ENCODE measurements around the gene ANTXR1. TPM values are rescaled to one million over a fixed set of nuclear protein-coding genes. Genes with fewer than 3 reads are reported as not detected.

Gene ANTXR1
- total and polyA plus RNA-seq, 4 donors, result 45.7 to 65.0 (median 47.7) TPM

- no peak for DNase-seq (ENCODE audit: low read depth in 4 of 6, low spot score in 6 of 6)
- H3K27me3 ChIP-seq (ENCODE audit: control insufficient read depth, insufficient read depth, low read length), result no peaks in the 10 kb centered on the region
- H3K4me1 ChIP-seq (ENCODE audit: control insufficient read depth, insufficient read depth, low read length), result no peaks in the 10 kb centered on the region
- H3K27ac ChIP-seq (ENCODE audit: low read depth, low read length), result no peak overlapping the region
- WGBS (ENCODE audit: insufficient coverage), result 94% methylated on average over 7 of the region's 7 CpGs
- no peaks in the 10 kb centered on the region for H3K9me3 ChIP-seq (ENCODE audit: control insufficient read depth, insufficient read depth, low read length)
- peaks cover 18% of the 10 kb centered on the region for H3K36me3 ChIP-seq (ENCODE audit: control insufficient read depth, insufficient read depth, low read length)
- no peak overlapping the region for H3K4me3 ChIP-seq (ENCODE audit: low read depth, low read length)
These were observed 188.3 kb downstream of the ANTXR1 start for GRCh38 chr2:69201259-69201658.

GRCh38 chr2:69202327-69202726, 189.3 kb downstream of the ANTXR1 start:
- H3K36me3 ChIP-seq (ENCODE audit: control insufficient read depth, insufficient read depth, low read length), result peaks cover 15% of the 10 kb centered on the region
- peak overlapping the region; percentile 25 for H3K27ac ChIP-seq (ENCODE audit: low read depth, low read length)
- H3K4me3 ChIP-seq (ENCODE audit: low read depth, low read length), result no peak overlapping the region
- 94% methylated on average over 3 of the region's 3 CpGs for WGBS (ENCODE audit: insufficient coverage)
- H3K27me3 ChIP-seq (ENCODE audit: control insufficient read depth, insufficient read depth, low read length), result no peaks in the 10 kb centered on the region
- no peaks in the 10 kb centered on the region for H3K4me1 ChIP-seq (ENCODE audit: control insufficient read depth, insufficient read depth, low read length)
- H3K9me3 ChIP-seq (ENCODE audit: control insufficient read depth, insufficient read depth, low read length), result no peaks in the 10 kb centered on the region
- no peak for DNase-seq (ENCODE audit: low read depth in 4 of 6, low spot score in 6 of 6)

- Histone ChIP-seq H3K9me3 (ENCODE audit: control insufficient read depth, insufficient read depth, low read length) (no peaks in the 10 kb centered on the region), H3K36me3 (ENCODE audit: control insufficient read depth, insufficient read depth, low read length) (peaks cover 15% of the 10 kb centered on the region), H3K4me1 (ENCODE audit: control insufficient read depth, insufficient read depth, low read length) (no peaks in the 10 kb centered on the region), H3K27me3 (ENCODE audit: control insufficient read depth, insufficient read depth, low read length) (no peaks in the 10 kb centered on the region), H3K27ac (ENCODE audit: low read depth, low read length) (peak overlapping the region; percentile 10), H3K4me3 (ENCODE audit: low read depth, low read length) (no peak overlapping the region)
- WGBS (ENCODE audit: insufficient coverage), result 88% methylated on average over 1 of the region's 4 CpGs
- DNase-seq (ENCODE audit: low read depth in 4 of 6, low spot score in 6 of 6), result no peak
These were observed 190.4 kb downstream of the ANTXR1 start for GRCh38 chr2:69203166-69203985.

GRCh38 chr2:69204654-69205053, 191.7 kb downstream of the ANTXR1 start:
- Histone ChIP-seq H3K4me3 (ENCODE audit: low read depth, low read length) (no peak overlapping the region), H3K27ac (ENCODE audit: low read depth, low read length) (no peak overlapping the region), H3K4me1 (ENCODE audit: control insufficient read depth, insufficient read depth, low read length) (no peaks in the 10 kb centered on the region), H3K36me3 (ENCODE audit: control insufficient read depth, insufficient read depth, low read length) (peaks cover 15% of the 10 kb centered on the region), H3K9me3 (ENCODE audit: control insufficient read depth, insufficient read depth, low read length) (no peaks in the 10 kb centered on the region), H3K27me3 (ENCODE audit: control insufficient read depth, insufficient read depth, low read length) (no peaks in the 10 kb centered on the region)
- 96% methylated on average over 2 of the region's 3 CpGs for WGBS (ENCODE audit: insufficient coverage)
- DNase-seq (ENCODE audit: low read depth in 4 of 6, low spot score in 6 of 6), result no peak

GRCh38 chr2:69205076-69205475, 192.1 kb downstream of the ANTXR1 start:
- DNase-seq (ENCODE audit: low read depth in 4 of 6, low spot score in 6 of 6), result no peak
- H3K27ac ChIP-seq (ENCODE audit: low read depth, low read length), result no peak overlapping the region
- no peaks in the 10 kb centered on the region for H3K27me3 ChIP-seq (ENCODE audit: control insufficient read depth, insufficient read depth, low read length)
- 89% methylated on average over 2 of the region's 2 CpGs for WGBS (ENCODE audit: insufficient coverage)
- no peak overlapping the region for H3K4me3 ChIP-seq (ENCODE audit: low read depth, low read length)
- no peaks in the 10 kb centered on the region for H3K9me3 ChIP-seq (ENCODE audit: control insufficient read depth, insufficient read depth, low read length)
- H3K4me1 ChIP-seq (ENCODE audit: control insufficient read depth, insufficient read depth, low read length), result no peaks in the 10 kb centered on the region
- H3K36me3 ChIP-seq (ENCODE audit: control insufficient read depth, insufficient read depth, low read length), result peaks cover 15% of the 10 kb centered on the region

- Histone ChIP-seq H3K27ac (ENCODE audit: low read depth, low read length) (no peak overlapping the region), H3K27me3 (ENCODE audit: control insufficient read depth, insufficient read depth, low read length) (no peaks in the 10 kb centered on the region), H3K4me1 (ENCODE audit: control insufficient read depth, insufficient read depth, low read length) (no peaks in the 10 kb centered on the region), H3K36me3 (ENCODE audit: control insufficient read depth, insufficient read depth, low read length) (peaks cover 15% of the 10 kb centered on the region), H3K9me3 (ENCODE audit: control insufficient read depth, insufficient read depth, low read length) (no peaks in the 10 kb centered on the region), H3K4me3 (ENCODE audit: low read depth, low read length) (no peak overlapping the region)
- DNase-seq (ENCODE audit: low read depth in 4 of 6, low spot score in 6 of 6), result no peak
- WGBS (ENCODE audit: insufficient coverage), result no CpG with 5 or more reads among the region's 2 CpGs
These were observed 192.5 kb downstream of the ANTXR1 start for GRCh38 chr2:69205491-69205890.

GRCh38 chr2:69208023-69208595, 195.1 kb downstream of the ANTXR1 start:
- H3K27me3 ChIP-seq (ENCODE audit: control insufficient read depth, insufficient read depth, low read length), result no peaks in the 10 kb centered on the region
- H3K27ac ChIP-seq (ENCODE audit: low read depth, low read length), result no peak overlapping the region
- no peak overlapping the region for H3K4me3 ChIP-seq (ENCODE audit: low read depth, low read length)
- no peak for DNase-seq (ENCODE audit: low read depth in 4 of 6, low spot score in 6 of 6)
- H3K36me3 ChIP-seq (ENCODE audit: control insufficient read depth, insufficient read depth, low read length), result peaks cover 11% of the 10 kb centered on the region
- no peaks in the 10 kb centered on the region for H3K9me3 ChIP-seq (ENCODE audit: control insufficient read depth, insufficient read depth, low read length)
- H3K4me1 ChIP-seq (ENCODE audit: control insufficient read depth, insufficient read depth, low read length), result no peaks in the 10 kb centered on the region
- WGBS (ENCODE audit: insufficient coverage), result 100% methylated on average over 1 of the region's 1 CpG

- Histone ChIP-seq H3K27ac (ENCODE audit: low read depth, low read length) (no peak overlapping the region), H3K4me3 (ENCODE audit: low read depth, low read length) (no peak overlapping the region), H3K4me1 (ENCODE audit: control insufficient read depth, insufficient read depth, low read length) (peaks cover 7% of the 10 kb centered on the region), H3K36me3 (ENCODE audit: control insufficient read depth, insufficient read depth, low read length) (peaks cover 14% of the 10 kb centered on the region), H3K9me3 (ENCODE audit: control insufficient read depth, insufficient read depth, low read length) (no peaks in the 10 kb centered on the region), H3K27me3 (ENCODE audit: control insufficient read depth, insufficient read depth, low read length) (no peaks in the 10 kb centered on the region)
- WGBS (ENCODE audit: insufficient coverage), result 37% methylated on average over 3 of the region's 3 CpGs
- no peak for DNase-seq (ENCODE audit: low read depth in 4 of 6, low spot score in 6 of 6)
These were observed 196.5 kb downstream of the ANTXR1 start for GRCh38 chr2:69209482-69209881.

GRCh38 chr2:69210385-69210784, 197.4 kb downstream of the ANTXR1 start:
- no peaks in the 10 kb centered on the region for H3K9me3 ChIP-seq (ENCODE audit: control insufficient read depth, insufficient read depth, low read length)
- WGBS (ENCODE audit: insufficient coverage), result 100% methylated on average over 1 of the region's 6 CpGs
- H3K4me3 ChIP-seq (ENCODE audit: low read depth, low read length), result no peak overlapping the region
- no peak overlapping the region for H3K27ac ChIP-seq (ENCODE audit: low read depth, low read length)
- no peaks in the 10 kb centered on the region for H3K27me3 ChIP-seq (ENCODE audit: control insufficient read depth, insufficient read depth, low read length)
- H3K36me3 ChIP-seq (ENCODE audit: control insufficient read depth, insufficient read depth, low read length), result peaks cover 9% of the 10 kb centered on the region
- DNase-seq (ENCODE audit: low read depth in 4 of 6, low spot score in 6 of 6), result no peak
- peaks cover 7% of the 10 kb centered on the region for H3K4me1 ChIP-seq (ENCODE audit: control insufficient read depth, insufficient read depth, low read length)

- H3K4me3 ChIP-seq (ENCODE audit: low read depth, low read length), result no peak overlapping the region
- H3K36me3 ChIP-seq (ENCODE audit: control insufficient read depth, insufficient read depth, low read length), result peaks cover 9% of the 10 kb centered on the region
- WGBS (ENCODE audit: insufficient coverage), result 100% methylated on average over 2 of the region's 3 CpGs
- no peaks in the 10 kb centered on the region for H3K27me3 ChIP-seq (ENCODE audit: control insufficient read depth, insufficient read depth, low read length)
- no peak overlapping the region for H3K27ac ChIP-seq (ENCODE audit: low read depth, low read length)
- no peaks in the 10 kb centered on the region for H3K9me3 ChIP-seq (ENCODE audit: control insufficient read depth, insufficient read depth, low read length)
- no peak for DNase-seq (ENCODE audit: low read depth in 4 of 6, low spot score in 6 of 6)
- peaks cover 7% of the 10 kb centered on the region for H3K4me1 ChIP-seq (ENCODE audit: control insufficient read depth, insufficient read depth, low read length)
These were observed 198.1 kb downstream of the ANTXR1 start for GRCh38 chr2:69211048-69211447.

Data from spinal cord (tissue), 10 donors.